ENCODE results near the gene RPL3. TPM values are rescaled to one million over a fixed set of nuclear protein-coding genes. Genes with fewer than 3 reads are reported as not detected.

The RPL3 gene
- total and polyA plus RNA-seq, 2 experiments from 2014 or later: 1,044 to 2,461 TPM

GRCh38 chr22:39301926-39302325, 17.5 kb downstream of the RPL3 start:
- Histone ChIP-seq H3K9me2 (replicated peaks; ENCODE audit: insufficient read depth) (no peaks in the 10 kb centered on the region), H3K4me1 (ENCODE audit: insufficient read depth) (peaks cover 22% of the 10 kb centered on the region), H3K4me2 (no peak overlapping the region), H3K36me3 (replicated peaks; ENCODE audit: insufficient read depth, low read depth) (no peaks in the 10 kb centered on the region), H3K27me3 (no peaks in the 10 kb centered on the region), H3K9me3 (ENCODE audit: low read depth) (no peaks in the 10 kb centered on the region), H4K20me1 (ENCODE audit: insufficient read depth, poor library complexity, severe bottlenecking) (no peaks in the 10 kb centered on the region), H3K79me2 (no peaks in the 10 kb centered on the region), H2AFZ (no peak overlapping the region), H3K27ac (no peak overlapping the region), H3K4me3 (no peak overlapping the region)
- WGBS (ENCODE audit: low lambda C conversion rate, missing lambda C conversion rate): 60% methylated on average over 7 of the region's 7 CpGs
- TF ChIP-seq EZH2phosphoT487 (IDR thresholded peaks at IDR 0.05; ENCODE audit: low read depth, severe bottlenecking, unreplicated experiment) (no peak), EZH2 (IDR thresholded peaks at IDR 0.05; ENCODE audit: borderline replicate concordance) (no peak), CTCF (IDR thresholded peaks at IDR 0.05; ENCODE audit: poor library complexity) (no peak)
- DNase-seq (ENCODE audit: low spot score): no peak

GRCh38 chr22:39301108-39301507, 18.3 kb downstream of the RPL3 start:
- peaks cover 22% of the 10 kb centered on the region for H3K4me1 ChIP-seq (ENCODE audit: insufficient read depth)
- H3K9me3 ChIP-seq (ENCODE audit: low read depth): no peaks in the 10 kb centered on the region
- no peaks in the 10 kb centered on the region for H3K79me2 ChIP-seq
- H4K20me1 ChIP-seq (ENCODE audit: insufficient read depth, poor library complexity, severe bottlenecking): no peaks in the 10 kb centered on the region
- no peak for DNase-seq (ENCODE audit: low spot score)
- no peaks in the 10 kb centered on the region for H3K36me3 ChIP-seq (replicated peaks; ENCODE audit: insufficient read depth, low read depth)
- H2AFZ ChIP-seq: no peak overlapping the region
- TF ChIP-seq EZH2phosphoT487 (IDR thresholded peaks at IDR 0.05; ENCODE audit: low read depth, severe bottlenecking, unreplicated experiment) (no peak), EZH2 (IDR thresholded peaks at IDR 0.05; ENCODE audit: borderline replicate concordance) (no peak), CTCF (IDR thresholded peaks at IDR 0.05; ENCODE audit: poor library complexity) (no peak)
- H3K4me2 ChIP-seq: no peak overlapping the region
- H3K4me3 ChIP-seq: no peak overlapping the region
- no peak overlapping the region for H3K27ac ChIP-seq
- no peaks in the 10 kb centered on the region for H3K9me2 ChIP-seq (replicated peaks; ENCODE audit: insufficient read depth)
- no peaks in the 10 kb centered on the region for H3K27me3 ChIP-seq
- WGBS (ENCODE audit: low lambda C conversion rate, missing lambda C conversion rate): 92% methylated on average over 9 of the region's 9 CpGs

- 31% methylated on average over 19 of the region's 19 CpGs for WGBS (ENCODE audit: low lambda C conversion rate, missing lambda C conversion rate)
- H4K20me1 ChIP-seq (ENCODE audit: insufficient read depth, poor library complexity, severe bottlenecking): no peaks in the 10 kb centered on the region
- TF ChIP-seq EZH2phosphoT487 (IDR thresholded peaks at IDR 0.05; ENCODE audit: low read depth, severe bottlenecking, unreplicated experiment) (no peak), CTCF (IDR thresholded peaks at IDR 0.05; ENCODE audit: poor library complexity) (peak; percentile 4), EZH2 (IDR thresholded peaks at IDR 0.05; ENCODE audit: borderline replicate concordance) (no peak)
- no peaks in the 10 kb centered on the region for H3K27me3 ChIP-seq
- DNase-seq (ENCODE audit: low spot score): no peak
- H3K4me3 ChIP-seq: no peak overlapping the region
- H3K4me2 ChIP-seq: no peak overlapping the region
- no peak overlapping the region for H3K27ac ChIP-seq
- no peak overlapping the region for H2AFZ ChIP-seq
- H3K4me1 ChIP-seq (ENCODE audit: insufficient read depth): peaks cover 22% of the 10 kb centered on the region
- no peaks in the 10 kb centered on the region for H3K9me3 ChIP-seq (ENCODE audit: low read depth)
- no peaks in the 10 kb centered on the region for H3K79me2 ChIP-seq
- H3K36me3 ChIP-seq (replicated peaks; ENCODE audit: insufficient read depth, low read depth): no peaks in the 10 kb centered on the region
- no peaks in the 10 kb centered on the region for H3K9me2 ChIP-seq (replicated peaks; ENCODE audit: insufficient read depth)
Observed at GRCh38 chr22:39300186-39300830, 19.1 kb downstream of the RPL3 start.
